Central memory CD8-positive, alpha-beta T cell (primary cell): ENCODE results near the gene BCDIN3D.
A peak's percentile ranks its signal among the peaks of the same experiment; 100 is the strongest.
"Not testable (repeated sequence)": the region's sequence is repeated elsewhere in the genome, so short reads cannot be mapped to it uniquely, and the experiment has no call there.

Source experiments
- ATAC-seq: fragments of 150-1000 bp; cut with Tn5 transposase; replicated peaks from 2 replicates; pipeline ENCODE4 v1.10.0; 2022; ENCODE audit warnings: mild to moderate bottlenecking, moderate FRiP score, moderate number of reproducible peaks; ENCODE audit not compliant: poor library complexity, severe bottlenecking; ENCODE audit errors: extremely low read depth
- DNase-seq, 2 donors: peaks; one replicate each; pipeline ENCODE4 v3.0.0; 2021; ENCODE audit warnings: low spot score in 2 of 2
- H3K27ac Mint-ChIP-seq: one replicate; pipeline ENCODE4 v1.8.0; 2022; ENCODE audit warnings: low read depth, mild to moderate bottlenecking, moderate library complexity, mixed read lengths
- H3K27me3 Mint-ChIP-seq: one replicate; pipeline ENCODE4 v1.8.0; 2022; ENCODE audit warnings: mixed read lengths
- H3K36me3 Mint-ChIP-seq: one replicate; pipeline ENCODE4 v1.8.0; 2022; ENCODE audit warnings: mild to moderate bottlenecking, moderate library complexity, mixed read lengths; ENCODE audit not compliant: insufficient read depth
- H3K4me1 Mint-ChIP-seq: one replicate; pipeline ENCODE4 v1.8.0; 2022; ENCODE audit warnings: mixed read lengths
- H3K4me3 Mint-ChIP-seq: one replicate; pipeline ENCODE4 v1.8.0; 2022; ENCODE audit warnings: mild to moderate bottlenecking, moderate library complexity, mixed read lengths
- H3K9me3 Mint-ChIP-seq: one replicate; pipeline ENCODE4 v1.8.0; 2022; ENCODE audit warnings: mixed read lengths

Gene BCDIN3D

DNA sequence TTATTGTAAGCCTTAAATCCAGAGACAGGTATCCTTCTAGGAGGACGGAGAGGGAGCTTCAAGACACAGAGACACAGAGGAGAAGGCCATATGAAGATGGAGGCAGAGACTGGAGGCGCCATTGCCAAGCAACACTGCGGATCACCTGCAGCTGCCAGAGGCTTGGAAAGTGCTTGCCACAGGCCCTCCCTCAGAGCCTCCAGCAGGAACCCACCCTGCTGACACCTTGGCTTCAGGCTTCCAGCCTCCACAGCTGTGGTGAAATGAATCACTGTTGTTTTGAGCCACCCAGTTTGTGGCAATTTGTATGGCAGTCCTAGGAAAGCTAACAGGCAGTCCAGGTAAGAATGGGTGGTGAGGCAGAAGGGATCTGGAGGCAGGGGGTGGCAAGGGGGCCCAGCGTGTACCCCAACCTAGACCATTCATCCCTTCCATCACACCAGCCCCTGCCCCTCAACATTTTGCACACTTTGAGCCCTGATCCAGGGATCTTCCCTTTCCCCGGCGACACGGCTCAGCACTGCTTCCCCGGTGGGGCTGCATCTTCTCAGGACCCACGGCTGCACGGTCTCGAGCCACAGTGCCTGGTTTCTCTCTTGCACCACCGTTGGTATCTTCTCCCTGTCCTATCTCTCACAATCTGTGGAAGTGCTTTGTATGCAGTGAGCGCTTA lies 22.3 kb upstream of the BCDIN3D start:
- Mint-ChIP-seq H3K4me3 (no peak overlapping the region), H3K9me3 (no peaks in the 10 kb centered on the region), H3K27ac (no peak overlapping the region), H3K4me1 (no peaks in the 10 kb centered on the region), H3K27me3 (peaks cover 21% of the 10 kb centered on the region), H3K36me3 (no peaks in the 10 kb centered on the region)
- ATAC-seq (no peak), DNase-seq (no peak)

DNA sequence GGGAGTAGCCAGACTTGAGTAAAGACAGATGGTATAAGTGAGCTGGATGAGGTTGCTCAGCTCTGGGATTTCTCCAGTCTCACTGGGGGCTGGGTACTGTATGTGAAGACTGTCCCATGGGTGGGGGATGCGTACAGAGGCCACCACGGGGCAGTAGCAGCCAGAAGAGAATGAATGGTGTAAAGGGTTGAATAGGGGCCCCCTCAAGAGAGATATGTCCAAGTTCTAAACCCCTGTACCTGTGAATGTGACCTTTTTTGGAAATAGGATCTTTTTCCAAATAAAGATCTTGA lies 21.8 kb upstream of the BCDIN3D start:
- no peaks in the 10 kb centered on the region for H3K9me3 Mint-ChIP-seq
- H3K27me3 Mint-ChIP-seq, result peaks cover 21% of the 10 kb centered on the region
- DNase-seq, result no peak
- H3K27ac Mint-ChIP-seq, result no peak overlapping the region
- ATAC-seq, result no peak
- no peaks in the 10 kb centered on the region for H3K36me3 Mint-ChIP-seq
- no peak overlapping the region for H3K4me3 Mint-ChIP-seq
- H3K4me1 Mint-ChIP-seq, result no peaks in the 10 kb centered on the region

DNA sequence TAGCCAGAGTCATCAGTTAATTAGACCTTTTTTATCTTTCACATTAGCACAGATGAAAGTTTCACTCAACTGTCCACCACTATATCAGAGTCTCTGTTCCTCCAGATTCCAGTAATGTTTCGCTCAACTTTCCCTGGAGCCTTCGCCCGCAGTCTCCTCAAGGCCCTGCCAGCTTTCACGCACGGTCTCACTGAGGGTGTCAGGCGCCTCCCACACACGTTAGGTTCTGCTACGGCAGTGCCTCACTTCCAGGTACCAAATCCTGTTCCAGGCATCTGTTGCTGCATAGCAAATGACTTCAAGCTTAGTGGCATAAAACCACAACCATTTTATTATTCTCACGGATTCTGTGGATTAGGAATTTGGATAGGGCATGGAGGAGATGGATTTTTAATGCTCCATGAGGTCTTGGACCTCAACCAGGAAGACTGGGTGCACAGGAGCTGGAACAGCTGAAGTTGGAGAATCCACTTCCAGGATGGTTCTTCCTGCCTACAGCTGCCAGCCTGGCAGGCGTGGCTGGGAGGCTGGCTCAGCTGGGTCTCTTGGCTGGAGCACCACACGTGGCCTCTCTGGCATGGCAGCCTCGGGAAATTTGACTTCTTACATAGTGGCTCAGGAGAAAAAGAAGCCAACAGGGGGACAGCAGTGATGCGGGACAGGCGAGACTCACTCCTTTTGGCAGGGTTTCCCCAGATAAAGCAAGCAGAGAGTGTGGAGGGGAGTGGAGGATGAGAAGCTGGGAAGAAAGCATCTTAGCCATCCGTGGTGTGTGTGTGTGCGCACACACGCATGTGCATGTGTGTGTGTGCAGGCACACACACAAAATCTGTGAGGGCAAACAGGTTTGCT lies 21.3 kb upstream of the BCDIN3D start:
- no peaks in the 10 kb centered on the region for H3K9me3 Mint-ChIP-seq
- H3K4me1 Mint-ChIP-seq, result no peaks in the 10 kb centered on the region
- peaks cover 21% of the 10 kb centered on the region for H3K27me3 Mint-ChIP-seq
- H3K36me3 Mint-ChIP-seq, result no peaks in the 10 kb centered on the region
- H3K4me3 Mint-ChIP-seq, result no peak overlapping the region
- H3K27ac Mint-ChIP-seq, result no peak overlapping the region
- DNase-seq (no peak), ATAC-seq (no peak)

DNA sequence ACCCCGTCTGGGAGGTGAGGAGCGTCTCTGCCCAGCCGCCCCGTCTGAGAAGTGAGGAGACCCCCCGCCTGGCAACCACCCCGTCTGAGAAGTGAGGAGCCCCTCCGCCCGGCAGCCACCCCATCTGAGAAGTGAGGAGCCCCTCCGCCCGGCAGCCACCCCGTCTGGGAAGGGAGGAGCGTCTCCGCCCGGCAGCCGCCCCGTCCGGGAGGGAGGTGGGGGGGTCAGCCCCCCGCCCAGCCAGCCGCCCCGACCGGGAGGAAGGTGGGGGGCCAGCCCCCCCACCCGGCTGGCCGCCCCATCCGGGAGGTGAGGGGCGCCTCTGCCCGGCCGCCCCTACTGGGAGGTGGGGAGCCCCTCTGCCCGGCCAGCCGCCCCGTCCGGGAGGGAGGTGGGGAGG lies 18.0 kb upstream of the BCDIN3D start:
- peaks cover 20% of the 10 kb centered on the region for H3K27me3 Mint-ChIP-seq
- ATAC-seq, H3K27ac Mint-ChIP-seq, H3K4me1 Mint-ChIP-seq, H3K4me3 Mint-ChIP-seq, H3K36me3 Mint-ChIP-seq, H3K9me3 Mint-ChIP-seq, DNase-seq: not testable (repeated sequence)

DNA sequence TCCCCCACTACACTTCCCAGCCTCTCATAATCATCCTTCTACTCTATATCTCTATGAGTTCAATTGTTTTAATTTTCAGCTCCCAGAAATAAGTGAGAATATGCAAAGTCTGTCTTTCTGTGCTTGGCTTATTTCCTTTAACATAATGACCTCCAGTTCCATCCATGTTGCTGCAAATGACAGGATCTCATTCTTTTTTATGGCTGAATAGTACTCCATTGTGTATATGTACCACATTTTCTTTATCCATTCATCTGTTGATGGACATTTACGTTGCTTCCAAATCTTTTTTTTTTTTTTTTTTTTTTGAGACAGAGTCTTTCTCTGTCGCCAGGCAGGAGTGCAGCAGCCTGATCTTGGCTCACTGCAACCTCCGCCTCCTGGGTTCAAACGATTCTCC lies 13.0 kb upstream of the BCDIN3D start:
- H3K4me1 Mint-ChIP-seq, ATAC-seq, H3K36me3 Mint-ChIP-seq, H3K4me3 Mint-ChIP-seq, H3K27ac Mint-ChIP-seq, H3K9me3 Mint-ChIP-seq, DNase-seq: not testable (repeated sequence)
- H3K27me3 Mint-ChIP-seq, result peaks cover 20% of the 10 kb centered on the region

DNA sequence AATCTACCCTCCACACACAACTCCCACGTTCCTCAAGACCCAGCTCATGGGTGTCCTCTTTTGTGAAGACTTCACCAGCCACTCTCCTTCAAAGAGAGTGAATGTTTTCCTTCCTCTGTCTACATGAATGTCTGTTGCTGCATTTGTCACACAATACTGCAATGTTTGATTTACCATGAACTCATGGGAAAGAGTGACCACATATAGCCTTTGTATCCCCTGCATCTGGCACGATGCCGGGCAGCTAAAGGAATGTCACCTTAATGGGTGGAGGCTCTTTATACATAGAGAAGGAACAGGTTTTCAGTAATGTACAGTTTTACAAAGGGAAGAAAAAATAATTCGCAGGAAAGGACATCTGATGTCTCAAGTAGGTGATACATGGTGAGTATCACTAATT lies 12.1 kb upstream of the BCDIN3D start:
- ATAC-seq, result no peak
- H3K27me3 Mint-ChIP-seq, result peaks cover 26% of the 10 kb centered on the region
- no peak for DNase-seq
- H3K36me3 Mint-ChIP-seq, result no peaks in the 10 kb centered on the region
- no peak overlapping the region for H3K4me3 Mint-ChIP-seq
- no peak overlapping the region for H3K27ac Mint-ChIP-seq
- H3K4me1 Mint-ChIP-seq, result no peaks in the 10 kb centered on the region
- H3K9me3 Mint-ChIP-seq, result no peaks in the 10 kb centered on the region

DNA sequence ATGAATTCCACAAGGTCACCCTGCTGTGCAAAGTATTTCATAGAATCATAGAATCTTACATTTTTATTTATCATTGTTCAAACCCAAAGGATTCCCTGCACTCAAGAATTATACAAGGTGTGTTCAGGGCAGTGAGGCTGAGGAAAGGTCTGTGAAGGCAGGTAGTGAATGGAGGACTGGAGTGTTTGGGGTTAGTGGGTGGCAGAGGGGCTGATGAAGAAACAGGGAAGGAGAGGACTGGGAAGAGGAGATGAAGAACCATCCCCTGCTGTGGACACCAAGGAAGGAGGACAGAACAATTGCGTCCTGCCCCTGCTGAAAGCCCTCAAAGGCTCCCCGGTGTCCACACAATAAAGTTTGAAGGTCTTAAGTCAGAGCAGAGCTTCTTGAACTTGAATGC lies 10.8 kb upstream of the BCDIN3D start:
- ATAC-seq (no peak), DNase-seq (no peak)
- Mint-ChIP-seq H3K27me3 (peaks cover 34% of the 10 kb centered on the region), H3K9me3 (no peaks in the 10 kb centered on the region), H3K4me3 (no peak overlapping the region), H3K36me3 (no peaks in the 10 kb centered on the region), H3K27ac (no peak overlapping the region), H3K4me1 (no peaks in the 10 kb centered on the region)

DNA sequence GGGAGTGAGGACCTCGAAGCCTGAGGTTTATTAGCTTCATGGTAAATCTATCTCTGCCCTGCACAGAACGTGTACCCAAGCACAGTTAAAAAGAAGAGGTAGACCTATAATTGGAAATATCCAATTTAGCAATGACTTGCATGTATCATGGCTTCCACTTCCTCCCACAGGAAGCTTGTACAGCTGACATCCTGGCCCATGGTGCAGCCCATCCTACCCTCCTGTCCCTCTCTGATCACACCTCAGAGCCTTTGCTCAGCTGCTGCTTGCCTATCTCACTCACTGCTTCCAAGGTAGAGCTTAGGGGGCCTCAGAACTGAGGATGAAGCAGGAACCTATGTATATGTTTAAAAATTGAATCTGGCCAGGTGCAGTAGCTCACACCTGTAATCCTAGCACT lies 4.3 kb upstream of the BCDIN3D start:
- H3K9me3 Mint-ChIP-seq, result no peaks in the 10 kb centered on the region
- peaks cover 21% of the 10 kb centered on the region for H3K4me1 Mint-ChIP-seq
- no peak overlapping the region for H3K27ac Mint-ChIP-seq
- DNase-seq (no peak), ATAC-seq (no peak)
- H3K27me3 Mint-ChIP-seq, result peaks cover 31% of the 10 kb centered on the region
- no peak overlapping the region for H3K4me3 Mint-ChIP-seq
- H3K36me3 Mint-ChIP-seq, result peaks cover 2% of the 10 kb centered on the region

DNA sequence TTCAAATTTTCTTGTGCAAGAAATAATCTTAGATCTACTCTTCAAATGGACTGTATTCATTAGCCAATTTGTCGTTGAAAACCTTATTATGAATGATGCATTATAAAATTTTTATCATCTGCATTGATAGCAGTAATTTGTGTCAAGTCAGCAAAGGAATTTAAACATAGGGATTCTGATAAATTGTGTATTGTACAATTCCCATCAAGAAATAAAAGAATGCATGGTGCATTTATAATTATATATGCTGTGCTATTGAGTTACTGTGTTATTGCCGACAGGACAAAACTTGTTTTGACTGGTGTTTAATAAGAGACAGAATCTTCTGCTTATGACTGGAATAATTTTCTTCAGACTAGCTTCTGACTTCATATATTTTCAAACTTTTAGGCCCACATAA lies 3.1 kb upstream of the BCDIN3D start:
- peaks cover 32% of the 10 kb centered on the region for H3K4me1 Mint-ChIP-seq
- DNase-seq, result no peak
- peaks cover 5% of the 10 kb centered on the region for H3K36me3 Mint-ChIP-seq
- no peak overlapping the region for H3K27ac Mint-ChIP-seq
- no peak overlapping the region for H3K4me3 Mint-ChIP-seq
- no peak for ATAC-seq
- no peaks in the 10 kb centered on the region for H3K9me3 Mint-ChIP-seq
- H3K27me3 Mint-ChIP-seq, result peaks cover 20% of the 10 kb centered on the region

DNA sequence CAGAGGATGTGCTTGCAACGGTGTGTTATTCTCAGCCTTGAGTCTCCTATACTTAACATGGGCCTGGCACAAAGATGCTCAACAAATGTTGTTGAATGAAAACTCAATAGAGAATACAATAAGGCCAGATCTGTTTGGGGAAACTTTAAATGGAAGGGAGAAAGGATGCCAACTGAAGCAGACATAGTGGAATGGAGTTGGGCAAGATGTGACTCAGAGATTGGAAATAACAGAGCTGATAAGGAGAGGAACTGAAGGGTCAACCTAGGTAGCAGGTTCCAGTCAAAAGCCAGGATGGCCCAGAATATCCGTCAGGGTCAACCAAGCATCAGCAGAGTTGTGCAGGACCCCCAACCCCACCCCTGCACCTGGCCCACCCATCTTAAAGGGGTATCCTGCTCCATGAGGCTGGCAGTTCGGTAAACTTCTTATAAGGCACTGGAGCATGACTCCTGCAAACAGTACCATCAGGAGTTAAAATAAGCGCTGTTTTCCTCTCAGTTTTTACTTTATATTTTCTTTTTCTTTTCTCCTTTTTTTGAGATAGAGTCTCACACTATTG lies 1.1 kb upstream of the BCDIN3D start:
- no peak for ATAC-seq
- no peaks in the 10 kb centered on the region for H3K9me3 Mint-ChIP-seq
- DNase-seq, result no peak
- peaks cover 7% of the 10 kb centered on the region for H3K27me3 Mint-ChIP-seq
- no peak overlapping the region for H3K27ac Mint-ChIP-seq
- peaks cover 5% of the 10 kb centered on the region for H3K36me3 Mint-ChIP-seq
- H3K4me3 Mint-ChIP-seq, result peak overlapping the region; percentile 87
- peaks cover 40% of the 10 kb centered on the region for H3K4me1 Mint-ChIP-seq

DNA sequence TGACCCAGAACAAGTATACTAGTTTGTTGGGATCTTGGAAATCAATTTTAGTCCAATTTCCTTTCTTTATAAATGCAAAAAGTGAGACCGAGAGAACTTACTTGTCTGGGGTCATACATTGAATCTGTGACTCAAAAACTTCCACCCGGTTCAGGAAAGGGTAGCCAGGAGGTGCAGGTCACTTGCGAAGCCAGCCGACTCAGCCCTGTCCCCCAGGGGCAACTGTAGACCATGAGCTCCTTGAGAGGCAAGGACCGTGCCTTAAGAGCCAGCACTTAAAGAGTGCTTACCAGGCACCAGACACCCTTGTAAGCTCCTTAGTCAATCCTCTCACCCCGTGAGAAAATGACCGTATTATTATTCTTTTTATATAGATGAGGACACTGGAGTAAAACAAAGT lies 505 bp upstream of the BCDIN3D start:
- peaks cover 40% of the 10 kb centered on the region for H3K4me1 Mint-ChIP-seq
- DNase-seq (no peak), ATAC-seq (no peak)
- H3K27ac Mint-ChIP-seq, result peak overlapping the region; percentile 90
- H3K36me3 Mint-ChIP-seq, result peaks cover 5% of the 10 kb centered on the region
- peak overlapping the region; percentile 87 for H3K4me3 Mint-ChIP-seq
- no peaks in the 10 kb centered on the region for H3K9me3 Mint-ChIP-seq
- peaks cover 2% of the 10 kb centered on the region for H3K27me3 Mint-ChIP-seq

DNA sequence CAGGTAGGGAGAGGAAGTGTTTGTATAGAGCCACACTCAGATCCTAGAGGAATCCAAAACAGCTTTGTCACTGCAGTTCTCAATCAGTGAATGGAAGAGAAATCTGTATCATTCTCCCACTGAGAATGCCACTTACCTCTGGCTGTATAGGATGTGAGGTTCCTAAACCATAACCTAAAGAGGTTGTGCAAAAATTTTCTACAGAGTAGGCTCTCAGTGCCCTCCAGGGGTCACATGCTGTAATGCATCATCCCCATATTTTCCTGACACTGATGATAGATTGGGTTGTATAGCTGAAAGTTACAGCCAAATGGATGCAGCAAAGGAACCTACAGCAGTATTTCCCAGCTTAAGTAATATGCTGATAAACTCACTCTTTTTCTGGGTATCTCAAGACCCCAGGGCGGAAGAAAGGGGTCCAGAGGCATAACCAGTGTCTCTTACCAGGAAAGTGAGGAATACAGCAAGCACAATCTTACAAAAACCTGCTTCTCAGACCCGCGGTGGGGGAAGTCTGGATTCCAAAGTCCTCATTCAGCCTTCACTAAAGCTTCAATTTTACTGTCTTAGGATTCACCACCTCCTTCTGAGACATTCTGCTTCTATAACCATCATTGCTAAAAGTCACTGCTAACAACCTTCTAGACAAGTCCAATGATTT lies 3.8 kb downstream of the BCDIN3D start:
- peaks cover 7% of the 10 kb centered on the region for H3K36me3 Mint-ChIP-seq
- ATAC-seq (no peak), DNase-seq (peak in 1 of 2 donors; percentile 31)
- peaks cover 34% of the 10 kb centered on the region for H3K4me1 Mint-ChIP-seq
- no peak overlapping the region for H3K27ac Mint-ChIP-seq
- no peaks in the 10 kb centered on the region for H3K27me3 Mint-ChIP-seq
- H3K9me3 Mint-ChIP-seq, result no peaks in the 10 kb centered on the region
- H3K4me3 Mint-ChIP-seq, result no peak overlapping the region
